Raji (cell line): ENCODE measurements around the gene TACR3.

Experiments used
- POLR2A ChIP-seq: IDR thresholded peaks from 2 replicates; pipeline ENCODE4 v1.6.1; 2011; ENCODE audit warnings: low read depth, low read length, control low read depth; ENCODE audit not compliant: insufficient read depth

TACR3 gene

DNA sequence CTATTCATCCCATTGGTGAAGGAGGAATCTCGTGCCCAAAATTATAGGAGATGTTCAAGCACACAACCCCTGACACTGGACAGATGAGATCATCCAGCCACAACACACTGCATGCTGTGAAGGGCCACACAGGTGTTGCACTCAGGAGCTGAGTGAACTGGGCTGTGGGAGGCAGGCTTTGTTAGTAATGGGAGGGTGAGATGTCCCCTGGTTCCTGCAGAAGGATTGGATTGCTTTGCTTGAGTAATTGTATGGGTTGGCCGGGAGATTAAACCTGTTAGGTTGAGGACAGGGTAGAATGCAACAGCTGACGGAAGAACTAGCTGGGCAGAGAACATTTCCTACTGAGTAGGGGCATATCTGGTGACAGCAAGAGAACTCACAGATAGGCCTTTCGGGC, 152.2 kb downstream of the TACR3 start:
- TF ChIP-seq POLR2A: no peak
